Osteoblast (primary cell): Measurements from ENCODE around the gene ARHGAP29. TPM values are rescaled to one million over a fixed set of nuclear protein-coding genes. Genes with fewer than 3 reads are reported as not detected.

ENCODE experiments used
- DNase-seq: peaks from one replicate; pipeline ENCODE4 v3.0.0; 2011; ENCODE audit warnings: low spot score, mixed read lengths; ENCODE audit not compliant: insufficient read length; ENCODE audit errors: missing footprints
- H2AFZ ChIP-seq: 2 replicates; pipeline ENCODE4 v1.6.0; 2011; ENCODE audit warnings: mild to moderate bottlenecking, low read length
- H3K27ac ChIP-seq: 2 replicates; pipeline ENCODE4 v1.5.1; 2011; ENCODE audit warnings: mild to moderate bottlenecking, low read depth, low read length, moderate library complexity
- H3K27me3 ChIP-seq: 2 replicates; pipeline ENCODE4 v1.6.0; 2012; ENCODE audit warnings: mild to moderate bottlenecking, control low read depth, inconsistent platforms, low read length, moderate library complexity; ENCODE audit not compliant: insufficient read depth
- H3K36me3 ChIP-seq: 2 replicates; pipeline ENCODE4 v1.5.1; 2011; ENCODE audit warnings: mild to moderate bottlenecking, low read length, control low read depth, moderate library complexity; ENCODE audit not compliant: insufficient read depth
- H3K4me1 ChIP-seq: 2 replicates; pipeline ENCODE4 v1.5.1; 2011; ENCODE audit warnings: mild to moderate bottlenecking, low read length, control low read depth, moderate library complexity; ENCODE audit not compliant: insufficient read depth
- H3K4me2 ChIP-seq: 2 replicates; pipeline ENCODE4 v1.6.0; 2011; ENCODE audit warnings: mild to moderate bottlenecking, low read length; ENCODE audit not compliant: insufficient read depth
- H3K4me3 ChIP-seq: fragments of 200-600 bp; sonication (generic); 3 replicates; pipeline ENCODE4 v1.5.1; 2012; ENCODE audit warnings: mild to moderate bottlenecking, low read length, inconsistent platforms; ENCODE audit not compliant: insufficient read depth
- H3K79me2 ChIP-seq: 2 replicates; pipeline ENCODE4 v1.6.0; 2012; ENCODE audit warnings: mild to moderate bottlenecking, low read length, control low read depth, inconsistent platforms; ENCODE audit not compliant: insufficient read depth
- H3K9me3 ChIP-seq: 2 replicates; pipeline ENCODE4 v1.5.1; 2011; ENCODE audit warnings: low read depth, low read length, control low read depth
- H4K20me1 ChIP-seq: 2 replicates; pipeline ENCODE4 v1.6.0; 2012; ENCODE audit warnings: mild to moderate bottlenecking, low read length, control low read depth; ENCODE audit not compliant: insufficient read depth
- total RNA-seq: library from RNA; depleted of rRNA; stranded (reverse); fragments of >200 nt; gene quantifications from 2 replicates; pipeline ENCODE4 v1.2.3, GENCODE V29; 2012
- TF ChIP-seq, protein P1 (sequence below): IDR thresholded peaks from 2 replicates; pipeline ENCODE4 v1.5.1; 2011; ENCODE audit warnings: mild to moderate bottlenecking, low read depth, low read length, moderate library complexity; ENCODE audit errors: extremely low read depth

ARHGAP29 gene
- total RNA-seq, 1 donor = 17.0 TPM

DNA sequence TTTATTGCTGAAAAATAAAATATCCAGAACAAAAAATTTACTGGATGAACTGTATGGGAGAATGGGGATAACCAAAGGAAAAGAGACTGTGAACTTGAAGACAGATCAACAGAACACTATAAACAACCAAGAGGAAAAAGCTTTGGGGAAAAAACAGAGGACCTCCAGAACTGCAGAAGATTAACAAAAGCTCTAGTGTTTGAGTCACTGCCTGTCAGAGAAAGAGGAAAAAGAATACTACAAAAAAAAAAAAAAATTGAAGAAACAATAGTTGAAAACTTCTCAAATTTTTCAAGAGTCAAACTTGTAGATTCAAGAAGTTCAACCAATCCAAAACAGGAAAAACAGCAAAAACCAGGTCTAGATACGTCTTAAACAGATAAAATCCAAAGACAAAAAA lies 44.3 kb downstream of the ARHGAP29 start:
- Histone ChIP-seq H4K20me1 (no peaks in the 10 kb centered on the region), H3K79me2 (peaks cover 69% of the 10 kb centered on the region), H3K36me3 (peaks cover 57% of the 10 kb centered on the region), H3K4me1 (no peaks in the 10 kb centered on the region), H3K27me3 (no peaks in the 10 kb centered on the region), H3K9me3 (no peaks in the 10 kb centered on the region), H3K4me2 (no peak overlapping the region), H3K4me3 (no peak overlapping the region), H2AFZ (no peak overlapping the region), H3K27ac (no peak overlapping the region)
- DNase-seq = no peak
- TF ChIP-seq, protein P1, sequence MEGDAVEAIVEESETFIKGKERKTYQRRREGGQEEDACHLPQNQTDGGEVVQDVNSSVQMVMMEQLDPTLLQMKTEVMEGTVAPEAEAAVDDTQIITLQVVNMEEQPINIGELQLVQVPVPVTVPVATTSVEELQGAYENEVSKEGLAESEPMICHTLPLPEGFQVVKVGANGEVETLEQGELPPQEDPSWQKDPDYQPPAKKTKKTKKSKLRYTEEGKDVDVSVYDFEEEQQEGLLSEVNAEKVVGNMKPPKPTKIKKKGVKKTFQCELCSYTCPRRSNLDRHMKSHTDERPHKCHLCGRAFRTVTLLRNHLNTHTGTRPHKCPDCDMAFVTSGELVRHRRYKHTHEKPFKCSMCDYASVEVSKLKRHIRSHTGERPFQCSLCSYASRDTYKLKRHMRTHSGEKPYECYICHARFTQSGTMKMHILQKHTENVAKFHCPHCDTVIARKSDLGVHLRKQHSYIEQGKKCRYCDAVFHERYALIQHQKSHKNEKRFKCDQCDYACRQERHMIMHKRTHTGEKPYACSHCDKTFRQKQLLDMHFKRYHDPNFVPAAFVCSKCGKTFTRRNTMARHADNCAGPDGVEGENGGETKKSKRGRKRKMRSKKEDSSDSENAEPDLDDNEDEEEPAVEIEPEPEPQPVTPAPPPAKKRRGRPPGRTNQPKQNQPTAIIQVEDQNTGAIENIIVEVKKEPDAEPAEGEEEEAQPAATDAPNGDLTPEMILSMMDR = no peak

- Histone ChIP-seq H3K79me2 (peaks cover 57% of the 10 kb centered on the region), H3K4me1 (no peaks in the 10 kb centered on the region), H3K27me3 (no peaks in the 10 kb centered on the region), H3K4me2 (no peak overlapping the region), H4K20me1 (peaks cover 3% of the 10 kb centered on the region), H3K36me3 (peaks cover 73% of the 10 kb centered on the region), H3K9me3 (no peaks in the 10 kb centered on the region), H3K27ac (no peak overlapping the region), H3K4me3 (no peak overlapping the region), H2AFZ (no peak overlapping the region)
- DNase-seq = no peak
- TF ChIP-seq, protein P1 = no peak
Measured at GRCh38 chr1:94191216-94191615, 46.2 kb downstream of the ARHGAP29 start.

DNA sequence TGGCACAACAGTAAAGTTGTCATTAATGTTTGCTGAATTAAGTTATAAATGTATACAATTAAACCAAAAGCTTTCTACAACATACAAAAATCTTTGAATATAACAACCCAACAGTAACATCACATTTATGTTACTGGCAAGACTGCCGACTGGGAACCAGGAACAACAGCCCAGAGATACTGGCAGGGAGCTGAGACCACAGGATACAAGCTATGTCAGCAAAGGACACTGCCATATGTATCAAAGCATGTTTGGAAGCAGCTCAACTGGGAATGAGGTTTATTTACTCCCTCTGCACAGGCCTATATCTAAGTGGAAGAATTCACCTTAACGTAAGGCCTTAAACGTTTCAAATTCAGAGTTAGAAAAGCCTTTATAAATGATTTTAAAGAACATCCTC lies 50.4 kb downstream of the ARHGAP29 start:
- no peak overlapping the region for H3K4me3 ChIP-seq
- DNase-seq = no peak
- TF ChIP-seq, protein P1 = no peak
- H3K27me3 ChIP-seq = no peaks in the 10 kb centered on the region
- H3K36me3 ChIP-seq = peaks cover 94% of the 10 kb centered on the region
- H3K4me1 ChIP-seq = no peaks in the 10 kb centered on the region
- peaks cover 29% of the 10 kb centered on the region for H3K79me2 ChIP-seq
- H3K4me2 ChIP-seq = no peak overlapping the region
- peaks cover 3% of the 10 kb centered on the region for H4K20me1 ChIP-seq
- no peak overlapping the region for H2AFZ ChIP-seq
- no peaks in the 10 kb centered on the region for H3K9me3 ChIP-seq
- no peak overlapping the region for H3K27ac ChIP-seq

- TF ChIP-seq, protein P1 = no peak
Measured at GRCh38 chr1:94183197-94183815, 54.1 kb downstream of the ARHGAP29 start.

More at GRCh38 chr1:94183197-94183815, 54.1 kb downstream of the ARHGAP29 start:
- H3K79me2 ChIP-seq = peaks cover 14% of the 10 kb centered on the region
- H2AFZ ChIP-seq = no peak overlapping the region
- no peak overlapping the region for H3K4me2 ChIP-seq
- no peaks in the 10 kb centered on the region for H3K27me3 ChIP-seq
- H3K27ac ChIP-seq = no peak overlapping the region
- H4K20me1 ChIP-seq = peaks cover 3% of the 10 kb centered on the region
- H3K36me3 ChIP-seq = peaks cover 91% of the 10 kb centered on the region
- H3K9me3 ChIP-seq = no peaks in the 10 kb centered on the region
- H3K4me1 ChIP-seq = no peaks in the 10 kb centered on the region
- no peak overlapping the region for H3K4me3 ChIP-seq
- no peak for DNase-seq
